BLaER1 treated with 17β-estradiol and CSF1 and Interleukin-3, amounts not matched to agents 10 nM and 100 nM (cell line): Measurements from ENCODE around the gene HDAC11.

Source experiments
- H3K27ac ChIP-seq, 11 experiments: shearing (Covaris generic); formaldehyde crosslinking; 2 replicates each; pipeline ENCODE4 v1.8.1; 2022
- H3K27me3 ChIP-seq, 11 experiments: shearing (Covaris generic); formaldehyde crosslinking; 2 replicates each; pipeline ENCODE4 v1.8.1; 2022
- H3K36me3 ChIP-seq, 11 experiments: shearing (Covaris generic); formaldehyde crosslinking; 2 replicates each; pipeline ENCODE4 v1.8.1; 2022
- H3K4me1 ChIP-seq, 10 experiments: shearing (Covaris generic); formaldehyde crosslinking; 2 replicates each; pipeline ENCODE4 v1.8.1; 2022
- H3K4me2 ChIP-seq, 11 experiments: shearing (Covaris generic); formaldehyde crosslinking; 2 replicates each; pipeline ENCODE4 v1.8.1; 2022
- H3K4me3 ChIP-seq, 10 experiments: shearing (Covaris generic); formaldehyde crosslinking; 2 replicates each; pipeline ENCODE4 v1.8.1; 2022
- H3K9ac ChIP-seq, 11 experiments: shearing (Covaris generic); formaldehyde crosslinking; 2 replicates each; pipeline ENCODE4 v1.8.1; 2022
- H3K9me3 ChIP-seq, 11 experiments: shearing (Covaris generic); formaldehyde crosslinking; replicated peaks in 1 of 11; 2 replicates each; pipeline ENCODE4 v1.8.1; 2022
- H4K20me1 ChIP-seq, 11 experiments: shearing (Covaris generic); formaldehyde crosslinking; 2 replicates each; pipeline ENCODE4 v1.8.1; 2022
- Cebpa-rat ChIP-seq, 11 experiments: shearing (Covaris generic); IDR thresholded peaks; 2 replicates each; pipeline ENCODE4 v1.8.1; 2022

The HDAC11 gene

GRCh38 chr3:13463618-13464400 lies 16.3 kb upstream of the HDAC11 start:
- Histone ChIP-seq H3K4me3 (no peak overlapping the region), H3K27ac (no peak overlapping the region), H3K4me2 (no peak overlapping the region), H3K4me1 (peaks cover 0 to 38% (median 18%) of the 10 kb centered on the region in 10 experiments; a peak in 16 of 20 replicates), H3K9ac (no peak overlapping the region), H3K36me3 (no peaks in the 10 kb centered on the region), H3K9me3 (no peaks in the 10 kb centered on the region), H4K20me1 (no peaks in the 10 kb centered on the region), H3K27me3 (no peaks in the 10 kb centered on the region)
- no peak for TF ChIP-seq Cebpa-rat (IDR thresholded peaks at IDR 0.05)

- peaks cover 0 to 35% (median 17%) of the 10 kb centered on the region in 10 experiments; a peak in 16 of 20 replicates for H3K4me1 ChIP-seq
- no peak overlapping the region for H3K27ac ChIP-seq
- H3K27me3 ChIP-seq: no peaks in the 10 kb centered on the region
- H4K20me1 ChIP-seq: no peaks in the 10 kb centered on the region
- no peaks in the 10 kb centered on the region for H3K9me3 ChIP-seq
- no peaks in the 10 kb centered on the region for H3K36me3 ChIP-seq
- TF ChIP-seq Cebpa-rat (IDR thresholded peaks at IDR 0.05): no peak
- 0 out of 22 replicates have a peak overlapping the region, but pooled peaks of 2 of the 11 experiments have one; percentile 12 to 21 for H3K9ac ChIP-seq
- no peak overlapping the region for H3K4me3 ChIP-seq
- H3K4me2 ChIP-seq: peak overlapping the region in 9 of 11 experiments; percentile 13 to 73 (median 64); a peak in 16 of 22 replicates
Observed at GRCh38 chr3:13465236-13465873, 14.8 kb upstream of the HDAC11 start.

- no peaks in the 10 kb centered on the region for H3K27me3 ChIP-seq
- no peak overlapping the region for H3K4me2 ChIP-seq
- H3K4me1 ChIP-seq: peaks cover 0 to 35% (median 17%) of the 10 kb centered on the region in 10 experiments; a peak in 16 of 20 replicates
Observed at GRCh38 chr3:13466781-13467180, 13.3 kb upstream of the HDAC11 start.

GRCh38 chr3:13470894-13471574 lies 9.1 kb upstream of the HDAC11 start:
- no peaks in the 10 kb centered on the region for H4K20me1 ChIP-seq
- no peak overlapping the region for H3K4me2 ChIP-seq
- no peaks in the 10 kb centered on the region for H3K27me3 ChIP-seq
- no peak for TF ChIP-seq Cebpa-rat (IDR thresholded peaks at IDR 0.05)
- no peaks in the 10 kb centered on the region for H3K36me3 ChIP-seq
- no peak overlapping the region for H3K4me3 ChIP-seq
- peaks cover 0 to 18% (median 2%) of the 10 kb centered on the region in 10 experiments; a peak in 14 of 20 replicates for H3K4me1 ChIP-seq
- H3K27ac ChIP-seq: no peak overlapping the region
- no peak overlapping the region for H3K9ac ChIP-seq
- no peaks in the 10 kb centered on the region for H3K9me3 ChIP-seq

More at GRCh38 chr3:13466781-13467180, 13.3 kb upstream of the HDAC11 start:
- H3K4me3 ChIP-seq: no peak overlapping the region
- H3K27ac ChIP-seq: no peak overlapping the region
- TF ChIP-seq Cebpa-rat (IDR thresholded peaks at IDR 0.05): no peak
- H3K9me3 ChIP-seq: no peaks in the 10 kb centered on the region
- H4K20me1 ChIP-seq: no peaks in the 10 kb centered on the region
- no peaks in the 10 kb centered on the region for H3K36me3 ChIP-seq
- H3K9ac ChIP-seq: no peak overlapping the region

GRCh38 chr3:13472286-13472685 lies 7.8 kb upstream of the HDAC11 start:
- Histone ChIP-seq H3K4me1 (peaks cover 0 to 12% (median 0%) of the 10 kb centered on the region in 10 experiments; a peak in 3 of 20 replicates), H3K4me2 (no peak overlapping the region), H3K36me3 (no peaks in the 10 kb centered on the region), H4K20me1 (no peaks in the 10 kb centered on the region), H3K9ac (no peak overlapping the region), H3K27me3 (no peaks in the 10 kb centered on the region), H3K9me3 (no peaks in the 10 kb centered on the region), H3K27ac (no peak overlapping the region), H3K4me3 (no peak overlapping the region)
- TF ChIP-seq Cebpa-rat (IDR thresholded peaks at IDR 0.05): no peak

- no peak for TF ChIP-seq Cebpa-rat (IDR thresholded peaks at IDR 0.05)
- Histone ChIP-seq H3K27ac (no peak overlapping the region), H3K9me3 (no peaks in the 10 kb centered on the region), H3K4me2 (no peak overlapping the region), H3K9ac (no peak overlapping the region), H3K4me3 (no peak overlapping the region), H3K27me3 (no peaks in the 10 kb centered on the region), H3K36me3 (no peaks in the 10 kb centered on the region), H3K4me1 (peaks cover 0 to 12% (median 0%) of the 10 kb centered on the region in 10 experiments; a peak in 5 of 20 replicates), H4K20me1 (no peaks in the 10 kb centered on the region)
Observed at GRCh38 chr3:13473020-13473419, 7.1 kb upstream of the HDAC11 start.

GRCh38 chr3:13474021-13474420 lies 6.1 kb upstream of the HDAC11 start:
- Histone ChIP-seq H3K9ac (no peak overlapping the region), H4K20me1 (no peaks in the 10 kb centered on the region), H3K27me3 (no peaks in the 10 kb centered on the region), H3K27ac (no peak overlapping the region), H3K36me3 (no peaks in the 10 kb centered on the region), H3K4me1 (peaks cover 3 to 13% (median 8%) of the 10 kb centered on the region in 10 experiments; a peak in 19 of 20 replicates), H3K4me2 (no peak overlapping the region), H3K9me3 (no peaks in the 10 kb centered on the region), H3K4me3 (no peak overlapping the region)
- TF ChIP-seq Cebpa-rat (IDR thresholded peaks at IDR 0.05): no peak

- Histone ChIP-seq H3K9me3 (no peaks in the 10 kb centered on the region), H3K4me2 (no peak overlapping the region), H4K20me1 (no peaks in the 10 kb centered on the region), H3K4me3 (no peak overlapping the region), H3K27ac (no peak overlapping the region), H3K27me3 (no peaks in the 10 kb centered on the region), H3K4me1 (peaks cover 8 to 13% (median 12%) of the 10 kb centered on the region in 10 experiments; a peak in 19 of 20 replicates), H3K36me3 (no peaks in the 10 kb centered on the region), H3K9ac (no peak overlapping the region)
- TF ChIP-seq Cebpa-rat (IDR thresholded peaks at IDR 0.05): no peak
Observed at GRCh38 chr3:13474776-13475303, 5.3 kb upstream of the HDAC11 start.
